Measurements from ENCODE around the gene DHX40. TPM values are rescaled to one million over a fixed set of nuclear protein-coding genes. Genes with fewer than 3 reads are reported as not detected.
"Not testable (repeated sequence)": the region's sequence is repeated elsewhere in the genome, so short reads cannot be mapped to it uniquely, and the experiment has no call there.

DHX40 gene
- 10 to 100 TPM; 22.9 to 24.1 TPM for total RNA-seq

- peaks cover 11% of the 10 kb centered on the region for H3K36me3 Mint-ChIP-seq (ENCODE audit: low read depth)
- POLR2A ChIA-PET: interaction anchor here (0.6 to 1.0 kb wide), 6 partner anchors 52 to 515 kb away, joined by 4 to 6 read pairs (median 5); partner anchors contain the start of genes CLTC, PTRH2 and VMP1
- DNase-seq (peak; percentile 98), ATAC-seq (peak; percentile 89)
- peak within 1 kb of the TSS; percentile 99 for H3K4me3 Mint-ChIP-seq
- CTCF ChIA-PET: interaction anchor here (0.6 kb wide), 1 partner anchor 410 kb away, joined by 3 read pairs; the partner anchor contains the start of genes PRR11 and SKA2
- intact Hi-C loops (cut with DNase I, micrococcal nuclease): loop anchor here (1.0 to 10.0 kb wide), 12 partner anchors 44 to 827 kb away; partner anchors contain the start of genes CLTC (in 2 of the 2), PRR11 (in 2 of the 2), SKA2 (in 2 of the 2) and GDPD1 (in 1 of the 2)
- peaks cover 20% of the 10 kb centered on the region for H3K4me1 Mint-ChIP-seq
- peaks cover 7% of the 10 kb centered on the region for H3K9me3 Mint-ChIP-seq (ENCODE audit: low read depth)
- no peaks in the 10 kb centered on the region for H3K27me3 Mint-ChIP-seq
- peak within 1 kb of the TSS; percentile 99 for H3K27ac Mint-ChIP-seq
These were observed at the start of gene DHX40 for GRCh38 chr17:59565171-59565958. Gene DHX40, plus strand, starts transcription at chr17:59565610. Its CDS starts 62 bp downstream, at chr17:59565672.

- intact Hi-C loops (cut with DNase I, micrococcal nuclease): no loop called here
- ChIA-PET POLR2A (no interaction called here), CTCF (no interaction called here)
- no peaks in the 10 kb centered on the region for H3K9me3 Mint-ChIP-seq (ENCODE audit: low read depth)
- DNase-seq: no peak
- ATAC-seq: no peak
- H3K4me3 Mint-ChIP-seq: no peak overlapping the region
- H3K27me3 Mint-ChIP-seq: peaks cover 7% of the 10 kb centered on the region
- H3K27ac Mint-ChIP-seq: no peak overlapping the region
- H3K4me1 Mint-ChIP-seq: peaks cover 2% of the 10 kb centered on the region
- no peaks in the 10 kb centered on the region for H3K36me3 Mint-ChIP-seq (ENCODE audit: low read depth)
These were observed 49.0 kb upstream of the DHX40 start for GRCh38 chr17:59516451-59516850.

- peaks cover 4% of the 10 kb centered on the region for H3K4me1 Mint-ChIP-seq
- DNase-seq: no peak
- H3K36me3 Mint-ChIP-seq (ENCODE audit: low read depth): no peaks in the 10 kb centered on the region
These were observed 46.3 kb upstream of the DHX40 start for GRCh38 chr17:59519132-59519531.

GRCh38 chr17:59520251-59520650 is 45.2 kb upstream of the DHX40 start:
- ATAC-seq (no peak), DNase-seq (no peak)
- Mint-ChIP-seq H3K4me1 (peaks cover 4% of the 10 kb centered on the region), H3K27ac (no peak overlapping the region), H3K4me3 (no peak overlapping the region), H3K9me3 (ENCODE audit: low read depth) (no peaks in the 10 kb centered on the region), H3K36me3 (ENCODE audit: low read depth) (no peaks in the 10 kb centered on the region), H3K27me3 (peaks cover 7% of the 10 kb centered on the region)
- ChIA-PET POLR2A (no interaction called here), CTCF (interaction anchor here (0.7 to 1.7 kb wide), 4 partner anchors 12 to 23 kb away, joined by 3 to 5 read pairs (median 3); no protein-coding TSS in a partner anchor)
- intact Hi-C loops (cut with DNase I, micrococcal nuclease): loop anchor here (2.0 to 5.0 kb wide), 5 partner anchors 87 to 517 kb away; partner anchors contain the start of gene CLTC (in 1 of the 2)

More at GRCh38 chr17:59519132-59519531, 46.3 kb upstream of the DHX40 start:
- Mint-ChIP-seq H3K4me3 (no peak overlapping the region), H3K27ac (no peak overlapping the region), H3K9me3 (ENCODE audit: low read depth) (no peaks in the 10 kb centered on the region), H3K27me3 (peaks cover 7% of the 10 kb centered on the region)
- intact Hi-C loops (cut with DNase I, micrococcal nuclease): no loop called here
- ATAC-seq: no peak
- ChIA-PET POLR2A (no interaction called here), CTCF (interaction anchor here (0.6 to 2.3 kb wide), 7 partner anchors 9 to 209 kb away, joined by 3 to 7 read pairs (median 4); no protein-coding TSS in a partner anchor)

- Mint-ChIP-seq H3K4me1 (peaks cover 4% of the 10 kb centered on the region), H3K36me3 (ENCODE audit: low read depth) (no peaks in the 10 kb centered on the region), H3K27ac (no peak overlapping the region), H3K9me3 (ENCODE audit: low read depth) (no peaks in the 10 kb centered on the region), H3K27me3 (peaks cover 10% of the 10 kb centered on the region), H3K4me3 (no peak overlapping the region)
- ChIA-PET POLR2A (no interaction called here), CTCF (interaction anchor here (0.5 to 2.6 kb wide), 23 partner anchors 10 to 568 kb away, joined by 3 to 24 read pairs (median 3); no protein-coding TSS in a partner anchor)
- ATAC-seq: peak; percentile 85
- DNase-seq: peak; percentile 80
- intact Hi-C loops (cut with DNase I, micrococcal nuclease): loop anchor here (1.0 to 5.0 kb wide), 7 partner anchors 44 to 516 kb away; partner anchors contain the start of genes CLTC (in 1 of the 2) and DHX40 (in 1 of the 2)
These were observed 43.8 kb upstream of the DHX40 start for GRCh38 chr17:59521465-59522126.

GRCh38 chr17:59524930-59525329 is 40.5 kb upstream of the DHX40 start:
- DNase-seq; H3K4me1 Mint-ChIP-seq; H3K9me3 Mint-ChIP-seq (ENCODE audit: low read depth); H3K4me3 Mint-ChIP-seq; H3K27ac Mint-ChIP-seq; POLR2A ChIA-PET; ATAC-seq; H3K36me3 Mint-ChIP-seq (ENCODE audit: low read depth): not testable (repeated sequence)
- CTCF ChIA-PET: interaction anchor here (1.4 kb wide), 1 partner anchor 214 kb away, joined by 4 read pairs; no protein-coding TSS in a partner anchor
- peaks cover 11% of the 10 kb centered on the region for H3K27me3 Mint-ChIP-seq
- intact Hi-C loops (cut with DNase I, micrococcal nuclease): loop anchor here (5.0 kb wide), 4 partner anchors 82 to 512 kb away; partner anchors contain the start of gene CLTC (in 1 of the 2)

GRCh38 chr17:59525668-59526067 is 39.7 kb upstream of the DHX40 start:
- POLR2A ChIA-PET: no interaction called here
- CTCF ChIA-PET: no interaction called here
- DNase-seq (no peak), ATAC-seq (no peak)
- Mint-ChIP-seq H3K27ac (no peak overlapping the region), H3K4me3 (no peak overlapping the region), H3K27me3 (peaks cover 6% of the 10 kb centered on the region), H3K9me3 (ENCODE audit: low read depth) (no peaks in the 10 kb centered on the region), H3K36me3 (ENCODE audit: low read depth) (no peaks in the 10 kb centered on the region), H3K4me1 (peaks cover 4% of the 10 kb centered on the region)
- intact Hi-C loops (cut with DNase I, micrococcal nuclease): no loop called here

- no peak for DNase-seq
- no peak for ATAC-seq
- no peak overlapping the region for H3K4me3 Mint-ChIP-seq
- no peaks in the 10 kb centered on the region for H3K9me3 Mint-ChIP-seq (ENCODE audit: low read depth)
- intact Hi-C loops (cut with DNase I, micrococcal nuclease): no loop called here
- H3K36me3 Mint-ChIP-seq (ENCODE audit: low read depth): no peaks in the 10 kb centered on the region
- peaks cover 2% of the 10 kb centered on the region for H3K4me1 Mint-ChIP-seq
- ChIA-PET POLR2A (no interaction called here), CTCF (interaction anchor here (0.5 to 0.7 kb wide), 3 partner anchors 130 to 295 kb away, joined by 3 read pairs; no protein-coding TSS in a partner anchor)
- peaks cover 3% of the 10 kb centered on the region for H3K27me3 Mint-ChIP-seq
- H3K27ac Mint-ChIP-seq: no peak overlapping the region
These were observed 39.0 kb upstream of the DHX40 start for GRCh38 chr17:59526451-59526850.

GRCh38 chr17:59527325-59527917 is 38.0 kb upstream of the DHX40 start:
- ChIA-PET POLR2A (interaction anchor here (0.6 kb wide), 1 partner anchor 100 kb away, joined by 4 read pairs; no protein-coding TSS in a partner anchor), CTCF (no interaction called here)
- no peak for DNase-seq
- Mint-ChIP-seq H3K27ac (no peak overlapping the region), H3K36me3 (ENCODE audit: low read depth) (no peaks in the 10 kb centered on the region), H3K4me3 (no peak overlapping the region), H3K4me1 (no peaks in the 10 kb centered on the region), H3K27me3 (peaks cover 3% of the 10 kb centered on the region), H3K9me3 (ENCODE audit: low read depth) (no peaks in the 10 kb centered on the region)
- no peak for ATAC-seq
- intact Hi-C loops (cut with DNase I, micrococcal nuclease): no loop called here

GRCh38 chr17:59527931-59528330 is 37.5 kb upstream of the DHX40 start:
- no peak overlapping the region for H3K27ac Mint-ChIP-seq
- ChIA-PET POLR2A (no interaction called here), CTCF (no interaction called here)
- H3K27me3 Mint-ChIP-seq: peaks cover 3% of the 10 kb centered on the region
- H3K4me1 Mint-ChIP-seq: no peaks in the 10 kb centered on the region
- no peaks in the 10 kb centered on the region for H3K36me3 Mint-ChIP-seq (ENCODE audit: low read depth)
- H3K9me3 Mint-ChIP-seq (ENCODE audit: low read depth): no peaks in the 10 kb centered on the region
- H3K4me3 Mint-ChIP-seq: no peak overlapping the region
- intact Hi-C loops (cut with DNase I, micrococcal nuclease): no loop called here
- DNase-seq: no peak
- ATAC-seq: no peak

GRCh38 chr17:59530531-59530930 is 34.9 kb upstream of the DHX40 start:
- ChIA-PET CTCF (interaction anchor here (0.6 to 3.3 kb wide), 4 partner anchors 8 to 88 kb away, joined by 3 to 24 read pairs (median 5); no protein-coding TSS in a partner anchor), POLR2A (no interaction called here)
- intact Hi-C loops (cut with DNase I, micrococcal nuclease): no loop called here
- Mint-ChIP-seq H3K27me3 (peaks cover 3% of the 10 kb centered on the region), H3K4me1 (no peaks in the 10 kb centered on the region), H3K36me3 (ENCODE audit: low read depth) (no peaks in the 10 kb centered on the region), H3K4me3 (no peak overlapping the region), H3K9me3 (ENCODE audit: low read depth) (no peaks in the 10 kb centered on the region), H3K27ac (no peak overlapping the region)
- DNase-seq: no peak
- no peak for ATAC-seq

Data from activated CD4-positive, alpha-beta T cell treated with anti-CD3 and anti-CD28 coated beads for 36 hours (primary cell).